SK-N-MC (cell line): ENCODE results near the gene CTNND2.

Experiments
- DNase-seq: peaks from one replicate; pipeline ENCODE4 v3.0.0-alpha.2; 2011; ENCODE audit warnings: low read depth, low spot score
- H3K27ac ChIP-seq: fragments of 200-600 bp; sonication (generic); 2 replicates; pipeline ENCODE4 v1.5.1; 2016; ENCODE audit warnings: mixed run types
- H3K36me3 ChIP-seq: fragments of 200-600 bp; sonication (generic); 2 replicates; pipeline ENCODE4 v1.6.1; 2017; ENCODE audit warnings: antibody characterized with exemption, low read length, mixed read lengths; ENCODE audit not compliant: insufficient read depth
- H3K4me3 ChIP-seq: fragments of 200-600 bp; sonication (generic); 2 replicates; pipeline ENCODE4 v1.5.1; 2016
- H3K9ac ChIP-seq: fragments of 200-600 bp; sonication (generic); 2 replicates; pipeline ENCODE4 v1.8.0; 2017; ENCODE audit warnings: mixed run types, mixed read lengths; ENCODE audit not compliant: insufficient read length
- H3K9me3 ChIP-seq: fragments of 200-600 bp; sonication (generic); 2 replicates; pipeline ENCODE4 v1.6.1; 2017; ENCODE audit warnings: low read depth, mild to moderate bottlenecking, antibody characterized with exemption, low read length, moderate library complexity, mixed read lengths
- EZH2 ChIP-seq: fragments of 200-600 bp; sonication (generic); IDR thresholded peaks from one replicate; pipeline ENCODE4 v1.6.1; 2017; ENCODE audit warnings: antibody characterized with exemption
- FOXP2 ChIP-seq: optimal IDR thresholded peaks from 2 replicates; pipeline ENCODE3; 2011; ENCODE audit warnings: mild to moderate bottlenecking, moderate library complexity; ENCODE audit not compliant: insufficient read depth; ENCODE audit errors: extremely low read length, control extremely low read depth
- POLR2AphosphoS5 ChIP-seq: IDR thresholded peaks from 2 replicates; pipeline ENCODE4 v1.6.1; 2012; ENCODE audit warnings: mild to moderate bottlenecking, low read depth, low read length, borderline replicate concordance

CTNND2 gene

GRCh38 chr5:10974850-10975249, 929.4 kb downstream of the CTNND2 start:
- no peak overlapping the region for H3K4me3 ChIP-seq
- H3K9ac ChIP-seq: no peak overlapping the region
- no peak for DNase-seq
- no peaks in the 10 kb centered on the region for H3K36me3 ChIP-seq
- no peaks in the 10 kb centered on the region for H3K9me3 ChIP-seq
- no peak overlapping the region for H3K27ac ChIP-seq
- TF ChIP-seq FOXP2 (no peak), POLR2AphosphoS5 (no peak), EZH2 (no peak)

GRCh38 chr5:10973316-10973715, 930.9 kb downstream of the CTNND2 start:
- Histone ChIP-seq H3K9ac (no peak overlapping the region), H3K27ac (no peak overlapping the region), H3K4me3 (no peak overlapping the region), H3K36me3 (no peaks in the 10 kb centered on the region), H3K9me3 (no peaks in the 10 kb centered on the region)
- no peak for TF ChIP-seq POLR2AphosphoS5
- TF ChIP-seq EZH2: no peak
- TF ChIP-seq FOXP2: no peak
- no peak for DNase-seq

DNA sequence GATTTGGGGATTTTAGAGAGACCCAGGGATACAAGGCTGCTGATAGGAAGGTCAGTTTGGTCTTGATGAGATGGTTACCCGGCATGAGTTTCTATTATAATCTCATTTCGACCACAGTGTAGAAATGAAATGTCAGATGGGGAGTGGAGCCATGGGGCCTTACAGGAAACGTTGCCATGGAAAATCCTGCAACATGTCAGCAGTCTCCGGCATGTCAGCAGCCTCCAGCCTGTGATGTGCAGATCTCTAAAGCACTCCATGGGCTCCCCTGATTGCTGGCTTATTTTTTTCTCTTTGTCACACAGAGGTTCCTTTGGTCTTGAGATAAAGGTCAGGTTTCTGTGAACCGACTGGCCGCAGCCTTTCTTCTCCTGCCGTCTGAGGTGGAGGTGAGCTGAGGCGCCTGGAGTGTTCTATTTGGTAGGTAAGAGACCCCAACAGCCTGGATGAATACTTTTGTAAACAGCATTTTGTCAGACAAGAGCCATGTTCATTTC, 934.5 kb downstream of the CTNND2 start:
- H3K9ac ChIP-seq: no peak overlapping the region
- no peak for TF ChIP-seq EZH2
- no peak for TF ChIP-seq FOXP2
- no peak for TF ChIP-seq POLR2AphosphoS5

DNA sequence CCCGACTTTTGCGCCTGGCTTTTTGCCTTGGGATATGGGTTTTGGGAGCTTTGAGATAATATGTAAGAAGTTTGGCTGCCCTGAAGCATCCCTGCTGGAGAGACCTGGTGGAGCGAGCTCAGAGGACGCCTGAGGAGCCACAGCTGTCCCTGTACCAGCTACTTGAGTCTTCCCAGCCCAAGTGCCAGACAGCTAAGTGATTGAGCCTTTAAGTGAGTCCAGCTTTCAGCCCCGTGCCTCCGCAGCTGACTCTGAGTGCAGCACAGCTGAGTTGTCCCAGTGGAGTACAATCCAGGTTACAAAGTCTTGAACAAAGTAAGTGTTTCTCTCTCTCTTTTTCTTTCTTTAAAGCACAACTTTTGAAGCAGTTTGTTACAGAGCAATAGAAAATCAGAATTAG, 939.4 kb downstream of the CTNND2 start:
- Histone ChIP-seq H3K9me3 (no peaks in the 10 kb centered on the region), H3K27ac (no peak overlapping the region), H3K9ac (no peak overlapping the region), H3K36me3 (no peaks in the 10 kb centered on the region), H3K4me3 (no peak overlapping the region)
- TF ChIP-seq POLR2AphosphoS5: no peak
- no peak for TF ChIP-seq FOXP2
- TF ChIP-seq EZH2: no peak
- no peak for DNase-seq

More for the DNA sequence above, 934.5 kb downstream of the CTNND2 start:
- DNase-seq: no peak
- H3K4me3 ChIP-seq: no peak overlapping the region
- no peaks in the 10 kb centered on the region for H3K36me3 ChIP-seq
- H3K9me3 ChIP-seq: no peaks in the 10 kb centered on the region
- H3K27ac ChIP-seq: no peak overlapping the region

DNA sequence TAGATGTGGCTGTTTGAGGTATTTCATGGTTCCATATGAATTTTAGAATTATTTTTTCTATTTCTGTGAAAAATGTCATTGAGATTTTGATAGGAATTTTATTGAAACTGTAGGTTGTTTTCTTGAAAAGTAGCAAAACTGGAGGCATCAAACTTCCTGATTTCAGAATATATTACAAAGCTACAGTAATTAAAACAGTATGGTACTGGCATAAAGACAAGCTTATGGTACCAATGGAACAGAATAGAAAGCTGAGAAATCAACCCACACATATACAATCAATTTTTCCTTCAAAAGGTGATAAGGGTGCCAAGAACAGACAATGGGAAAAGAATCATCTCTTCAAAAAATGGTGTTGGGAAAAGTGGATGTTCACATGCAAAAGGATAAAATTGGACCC, 945.5 kb downstream of the CTNND2 start:
- no peak for DNase-seq
- Histone ChIP-seq H3K9ac (no peak overlapping the region), H3K4me3 (no peak overlapping the region), H3K27ac (no peak overlapping the region), H3K9me3 (0 out of 2 replicates have a peak, but pooled peaks cover 5% of the 10 kb centered on the region), H3K36me3 (no peaks in the 10 kb centered on the region)
- no peak for TF ChIP-seq POLR2AphosphoS5
- TF ChIP-seq EZH2: no peak
- no peak for TF ChIP-seq FOXP2

GRCh38 chr5:10949856-10950630, 954.2 kb downstream of the CTNND2 start:
- no peak for DNase-seq
- H3K36me3 ChIP-seq: no peaks in the 10 kb centered on the region
- H3K9ac ChIP-seq: no peak overlapping the region
- no peaks in the 10 kb centered on the region for H3K9me3 ChIP-seq
- H3K27ac ChIP-seq: no peak overlapping the region
- no peak overlapping the region for H3K4me3 ChIP-seq
- TF ChIP-seq POLR2AphosphoS5: no peak
- TF ChIP-seq FOXP2: no peak
- TF ChIP-seq EZH2: no peak

- Histone ChIP-seq H3K9ac (no peak overlapping the region), H3K27ac (no peak overlapping the region), H3K9me3 (no peaks in the 10 kb centered on the region), H3K4me3 (no peak overlapping the region), H3K36me3 (no peaks in the 10 kb centered on the region)
- DNase-seq: no peak
- no peak for TF ChIP-seq FOXP2
- no peak for TF ChIP-seq POLR2AphosphoS5
- TF ChIP-seq EZH2: no peak
Observed at GRCh38 chr5:10946050-10946449, 958.2 kb downstream of the CTNND2 start.

GRCh38 chr5:10941900-10942299, 962.3 kb downstream of the CTNND2 start:
- no peaks in the 10 kb centered on the region for H3K36me3 ChIP-seq
- no peak overlapping the region for H3K4me3 ChIP-seq
- no peaks in the 10 kb centered on the region for H3K9me3 ChIP-seq
- DNase-seq: no peak
- H3K9ac ChIP-seq: no peak overlapping the region
- H3K27ac ChIP-seq: peak overlapping the region; percentile 60
- TF ChIP-seq FOXP2: no peak
- TF ChIP-seq EZH2: no peak
- TF ChIP-seq POLR2AphosphoS5: no peak
